ENCODE data around the gene PRKN. TPM values are rescaled to one million over a fixed set of nuclear protein-coding genes. Genes with fewer than 3 reads are reported as not detected.

Gene PRKN
- total RNA-seq, 1 donor from 2014 or later = 5.1 TPM

GRCh38 chr6:162702446-162702845 is 25.1 kb downstream of the PRKN start:
- no peak for DNase-seq (ENCODE audit: low spot score)
- H3K36me3 Mint-ChIP-seq (ENCODE audit: low read depth, unreplicated experiment) = no peaks in the 10 kb centered on the region
- H3K27me3 Mint-ChIP-seq (ENCODE audit: unreplicated experiment) = no peaks in the 10 kb centered on the region
- H3K9me3 Mint-ChIP-seq (ENCODE audit: unreplicated experiment) = no peaks in the 10 kb centered on the region
- H3K4me1 Mint-ChIP-seq (ENCODE audit: unreplicated experiment) = peaks cover 3% of the 10 kb centered on the region
- no peak overlapping the region for H3K4me3 Mint-ChIP-seq (ENCODE audit: unreplicated experiment)
- H3K27ac Mint-ChIP-seq (ENCODE audit: unreplicated experiment) = no peak overlapping the region
- TF ChIP-seq CTCF (IDR thresholded peaks at IDR 0.05; ENCODE audit: unreplicated experiment) = no peak

GRCh38 chr6:162701551-162701950 is 26.0 kb downstream of the PRKN start:
- H3K4me1 Mint-ChIP-seq (ENCODE audit: unreplicated experiment) = peaks cover 3% of the 10 kb centered on the region
- TF ChIP-seq CTCF (IDR thresholded peaks at IDR 0.05; ENCODE audit: unreplicated experiment) = no peak
- no peak for DNase-seq (ENCODE audit: low spot score)
- H3K27ac Mint-ChIP-seq (ENCODE audit: unreplicated experiment) = no peak overlapping the region
- no peaks in the 10 kb centered on the region for H3K9me3 Mint-ChIP-seq (ENCODE audit: unreplicated experiment)
- no peaks in the 10 kb centered on the region for H3K27me3 Mint-ChIP-seq (ENCODE audit: unreplicated experiment)
- H3K4me3 Mint-ChIP-seq (ENCODE audit: unreplicated experiment) = no peak overlapping the region
- H3K36me3 Mint-ChIP-seq (ENCODE audit: low read depth, unreplicated experiment) = no peaks in the 10 kb centered on the region

GRCh38 chr6:162700966-162701365 is 26.6 kb downstream of the PRKN start:
- H3K27ac Mint-ChIP-seq (ENCODE audit: unreplicated experiment) = no peak overlapping the region
- H3K4me1 Mint-ChIP-seq (ENCODE audit: unreplicated experiment) = no peaks in the 10 kb centered on the region
- no peaks in the 10 kb centered on the region for H3K36me3 Mint-ChIP-seq (ENCODE audit: low read depth, unreplicated experiment)
- DNase-seq (ENCODE audit: low spot score) = no peak
- H3K9me3 Mint-ChIP-seq (ENCODE audit: unreplicated experiment) = no peaks in the 10 kb centered on the region
- TF ChIP-seq CTCF (IDR thresholded peaks at IDR 0.05; ENCODE audit: unreplicated experiment) = no peak
- H3K4me3 Mint-ChIP-seq (ENCODE audit: unreplicated experiment) = no peak overlapping the region
- no peaks in the 10 kb centered on the region for H3K27me3 Mint-ChIP-seq (ENCODE audit: unreplicated experiment)

- Mint-ChIP-seq H3K4me1 (ENCODE audit: unreplicated experiment) (no peaks in the 10 kb centered on the region), H3K36me3 (ENCODE audit: low read depth, unreplicated experiment) (no peaks in the 10 kb centered on the region), H3K27me3 (ENCODE audit: unreplicated experiment) (no peaks in the 10 kb centered on the region), H3K27ac (ENCODE audit: unreplicated experiment) (no peak overlapping the region), H3K9me3 (ENCODE audit: unreplicated experiment) (no peaks in the 10 kb centered on the region), H3K4me3 (ENCODE audit: unreplicated experiment) (no peak overlapping the region)
- no peak for DNase-seq (ENCODE audit: low spot score)
- no peak for TF ChIP-seq CTCF (IDR thresholded peaks at IDR 0.05; ENCODE audit: unreplicated experiment)
Observed at GRCh38 chr6:162699961-162700360, 27.6 kb downstream of the PRKN start.

GRCh38 chr6:162698440-162698839 is 29.1 kb downstream of the PRKN start:
- no peaks in the 10 kb centered on the region for H3K4me1 Mint-ChIP-seq (ENCODE audit: unreplicated experiment)
- no peaks in the 10 kb centered on the region for H3K9me3 Mint-ChIP-seq (ENCODE audit: unreplicated experiment)
- no peaks in the 10 kb centered on the region for H3K36me3 Mint-ChIP-seq (ENCODE audit: low read depth, unreplicated experiment)
- TF ChIP-seq CTCF (IDR thresholded peaks at IDR 0.05; ENCODE audit: unreplicated experiment) = no peak
- H3K27ac Mint-ChIP-seq (ENCODE audit: unreplicated experiment) = no peak overlapping the region
- no peak overlapping the region for H3K4me3 Mint-ChIP-seq (ENCODE audit: unreplicated experiment)
- DNase-seq (ENCODE audit: low spot score) = no peak
- no peaks in the 10 kb centered on the region for H3K27me3 Mint-ChIP-seq (ENCODE audit: unreplicated experiment)
